Effector CD8-positive, alpha-beta T cell (primary cell): Measurements from ENCODE around the gene KLHL29.

Source experiments
- DNase-seq: peaks from one replicate; lab custom pipeline; 2025; lab: John Stamatoyannopoulos, UW

KLHL29 gene

DNA sequence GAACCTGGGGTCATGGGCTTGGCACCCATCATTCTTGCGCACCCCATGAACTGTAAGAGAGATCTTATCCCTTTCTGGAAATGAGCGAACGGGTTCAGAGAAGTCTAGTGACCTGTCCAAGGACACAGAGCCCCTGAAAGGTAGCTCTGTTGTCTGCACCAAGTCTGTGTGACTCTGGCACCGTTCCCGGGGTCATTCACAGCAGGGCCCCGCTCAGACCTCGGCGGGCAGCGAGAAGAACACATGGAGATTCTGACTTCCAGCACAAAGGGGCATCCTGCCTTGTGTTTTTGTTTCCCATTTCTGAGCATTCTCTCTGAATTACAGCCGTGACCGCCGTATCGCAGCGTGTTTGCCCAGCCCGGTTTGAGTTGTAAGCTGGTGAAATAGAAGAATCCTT is 231.7 kb downstream of the KLHL29 start:
- DNase-seq, result no peak

DNA sequence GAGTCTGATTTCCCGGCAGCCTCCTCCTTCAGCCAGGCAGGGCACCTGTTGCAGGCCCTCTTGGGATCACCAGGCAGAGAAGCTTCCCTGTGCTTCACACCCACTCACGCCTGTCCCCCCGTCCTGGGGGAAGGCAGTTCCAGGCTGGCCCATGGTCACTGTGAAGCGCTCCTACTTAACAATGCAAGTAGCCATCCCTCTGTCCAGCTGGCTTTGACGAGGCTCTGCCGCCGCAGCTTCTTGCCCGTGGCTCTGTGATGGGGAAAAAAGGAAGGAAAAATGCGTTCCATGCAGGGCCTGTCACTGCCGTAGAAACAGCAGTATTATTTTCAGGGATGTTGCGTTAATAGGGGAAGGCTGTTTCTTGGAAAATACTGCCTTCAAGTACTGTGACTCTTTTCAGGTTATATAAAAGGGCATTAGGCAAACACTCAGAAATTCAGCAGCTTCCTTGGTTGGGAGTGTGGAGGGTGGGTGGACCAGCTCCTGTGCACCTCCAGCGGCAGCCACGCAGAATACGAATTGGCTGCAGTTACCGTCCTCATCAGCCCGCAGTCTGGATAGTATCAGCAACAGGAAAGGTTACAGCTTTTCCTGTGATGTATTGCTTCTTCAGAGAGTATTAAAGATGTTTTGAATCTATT is 232.3 kb downstream of the KLHL29 start:
- DNase-seq, result no peak

GRCh38 chr2:23617811-23618215 is 232.8 kb downstream of the KLHL29 start:
- DNase-seq, result no peak

DNA sequence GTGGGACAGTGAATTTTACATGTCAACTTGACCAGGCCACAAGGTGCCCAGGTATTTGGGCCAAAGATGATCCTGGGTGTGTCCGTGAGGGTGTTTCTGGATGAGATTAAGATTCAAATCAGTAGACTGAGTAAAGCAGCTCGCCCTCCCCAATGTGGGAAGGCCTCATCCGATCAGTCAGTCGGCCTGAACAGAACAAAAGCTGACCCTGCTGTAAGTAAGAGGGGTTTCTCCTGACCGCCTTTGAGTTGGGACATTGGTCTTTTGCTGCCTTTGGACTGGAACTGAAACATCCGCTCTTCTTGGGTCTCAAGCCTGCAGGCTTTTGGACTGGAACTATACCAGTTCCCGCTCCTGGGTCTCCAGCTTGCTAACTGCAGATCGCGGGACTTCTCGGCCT is 233.3 kb downstream of the KLHL29 start:
- no peak for DNase-seq

- DNase-seq, result no peak
Observed at GRCh38 chr2:23618794-23619530, 234.0 kb downstream of the KLHL29 start.

DNA sequence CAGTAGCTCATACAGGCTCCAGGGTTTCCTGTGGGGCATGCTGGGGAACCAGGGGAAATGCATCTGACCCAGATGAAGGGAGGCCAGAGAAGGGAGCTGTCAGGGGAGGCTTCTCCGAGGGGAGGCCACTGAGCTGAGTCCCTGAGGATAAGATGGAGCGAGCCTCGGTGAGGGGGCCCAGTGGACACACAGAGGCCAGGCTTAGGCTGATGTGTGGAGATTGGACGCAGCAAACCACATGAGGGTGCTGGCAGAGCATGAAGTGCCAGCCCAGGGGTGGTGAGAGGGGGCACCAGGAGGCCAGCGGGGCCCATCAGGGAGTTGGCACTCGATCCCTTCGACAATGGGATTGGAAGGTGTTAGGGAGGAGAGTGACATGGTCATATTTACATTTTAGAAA is 235.0 kb downstream of the KLHL29 start:
- DNase-seq, result no peak

DNA sequence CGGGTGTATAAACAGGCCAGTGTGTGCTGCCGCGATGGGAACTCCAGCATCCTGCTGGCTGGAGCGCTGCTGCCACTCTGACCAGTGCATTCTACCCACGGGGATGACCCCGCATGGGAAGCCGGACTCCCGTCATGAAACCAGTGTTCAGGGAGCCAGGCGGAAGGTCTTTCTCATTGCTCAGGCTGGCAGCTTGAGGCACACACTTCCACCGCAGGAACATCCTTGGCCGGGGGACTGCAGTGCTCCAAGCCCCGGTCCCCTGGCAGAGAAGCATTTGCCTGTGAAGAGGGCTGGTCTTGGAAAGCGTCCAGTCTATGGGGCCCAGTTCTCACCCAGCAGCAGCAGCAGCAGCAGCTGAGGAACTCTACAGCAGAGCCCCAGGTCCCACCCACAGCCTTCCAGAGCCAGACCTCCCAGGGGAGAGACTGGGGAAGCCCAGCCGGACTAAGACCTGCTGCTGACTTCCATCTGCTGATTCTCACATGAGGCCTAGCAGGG is 235.9 kb downstream of the KLHL29 start:
- DNase-seq, result no peak

- DNase-seq, result no peak
Observed at GRCh38 chr2:23621616-23622015, 236.6 kb downstream of the KLHL29 start.

DNA sequence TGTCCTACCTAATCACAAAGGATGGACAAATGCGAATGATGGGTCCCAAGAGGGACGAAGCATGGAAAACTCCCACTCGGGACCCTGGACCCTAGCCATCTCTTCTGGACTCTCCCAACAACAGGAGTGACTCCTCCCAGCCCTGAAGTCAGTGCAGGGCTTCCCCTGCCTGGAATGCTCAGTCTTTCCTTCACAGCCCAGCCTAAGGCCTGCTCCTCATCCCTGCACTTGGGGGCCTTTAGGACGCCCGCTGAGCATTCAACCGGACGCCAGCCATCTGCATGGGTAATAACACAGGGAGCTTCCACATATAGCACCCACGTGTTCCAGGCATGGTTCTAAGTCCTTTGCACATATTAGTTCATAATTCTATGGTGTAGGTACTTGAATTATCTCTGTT is 237.5 kb downstream of the KLHL29 start:
- no peak for DNase-seq

DNA sequence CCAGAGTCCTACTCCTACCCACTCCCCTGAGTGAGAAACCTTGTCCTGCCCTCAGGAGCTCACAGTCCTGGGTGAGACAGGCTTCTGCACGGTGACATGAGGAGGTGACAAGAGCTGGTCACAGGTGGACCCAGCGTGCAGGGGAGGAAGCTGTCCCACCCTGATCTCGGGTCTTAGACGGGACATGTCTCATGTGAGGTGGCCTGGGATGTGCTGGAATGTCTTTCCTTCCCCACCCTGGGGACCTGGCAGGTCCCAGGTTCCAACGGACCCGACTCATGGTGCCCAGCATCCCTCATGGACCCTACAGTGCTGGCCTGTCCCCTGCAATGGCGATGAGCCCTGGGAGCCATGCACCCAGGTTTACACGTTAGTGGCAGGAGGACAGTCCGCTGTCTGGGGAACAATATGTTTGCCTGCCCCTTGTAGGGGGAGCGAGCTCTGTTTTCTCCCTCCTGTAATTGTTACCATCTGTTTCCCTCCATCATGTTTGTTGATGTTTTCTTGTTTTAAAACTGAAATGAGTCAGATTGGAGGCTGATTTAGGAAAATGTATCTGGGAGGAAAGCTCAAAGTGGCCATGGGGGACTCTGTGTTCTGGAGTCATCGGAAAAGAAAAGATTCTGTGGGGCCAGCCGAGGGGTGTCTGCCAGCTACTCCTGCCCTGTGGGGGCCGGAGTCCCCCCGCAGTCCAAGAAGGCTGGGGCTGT is 238.1 kb downstream of the KLHL29 start:
- DNase-seq, result no peak

DNA sequence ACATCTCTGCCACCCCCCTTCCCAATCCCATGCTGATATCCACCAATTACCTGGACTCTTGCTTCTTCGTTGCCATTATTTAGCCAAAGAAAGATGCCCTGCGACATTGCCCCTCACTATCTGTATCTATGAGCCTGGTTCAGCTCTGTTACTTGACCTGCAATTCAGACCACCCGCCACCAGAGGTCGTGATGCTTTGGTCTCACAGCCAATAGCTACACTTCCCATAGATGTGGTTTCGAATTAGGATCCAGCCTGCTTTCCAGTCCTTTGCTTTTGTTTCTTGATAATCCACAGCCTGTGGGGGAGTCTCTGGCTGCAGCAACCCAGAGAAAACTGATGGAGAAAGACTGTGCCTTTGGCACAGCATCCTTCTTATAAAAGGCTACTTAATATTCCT is 239.4 kb downstream of the KLHL29 start:
- no peak for DNase-seq

GRCh38 chr2:23624915-23625314 is 239.9 kb downstream of the KLHL29 start:
- DNase-seq, result no peak

- no peak for DNase-seq
Observed at GRCh38 chr2:23625726-23626125, 240.7 kb downstream of the KLHL29 start.

- no peak for DNase-seq
Observed at GRCh38 chr2:23626701-23627230, 241.8 kb downstream of the KLHL29 start.

DNA sequence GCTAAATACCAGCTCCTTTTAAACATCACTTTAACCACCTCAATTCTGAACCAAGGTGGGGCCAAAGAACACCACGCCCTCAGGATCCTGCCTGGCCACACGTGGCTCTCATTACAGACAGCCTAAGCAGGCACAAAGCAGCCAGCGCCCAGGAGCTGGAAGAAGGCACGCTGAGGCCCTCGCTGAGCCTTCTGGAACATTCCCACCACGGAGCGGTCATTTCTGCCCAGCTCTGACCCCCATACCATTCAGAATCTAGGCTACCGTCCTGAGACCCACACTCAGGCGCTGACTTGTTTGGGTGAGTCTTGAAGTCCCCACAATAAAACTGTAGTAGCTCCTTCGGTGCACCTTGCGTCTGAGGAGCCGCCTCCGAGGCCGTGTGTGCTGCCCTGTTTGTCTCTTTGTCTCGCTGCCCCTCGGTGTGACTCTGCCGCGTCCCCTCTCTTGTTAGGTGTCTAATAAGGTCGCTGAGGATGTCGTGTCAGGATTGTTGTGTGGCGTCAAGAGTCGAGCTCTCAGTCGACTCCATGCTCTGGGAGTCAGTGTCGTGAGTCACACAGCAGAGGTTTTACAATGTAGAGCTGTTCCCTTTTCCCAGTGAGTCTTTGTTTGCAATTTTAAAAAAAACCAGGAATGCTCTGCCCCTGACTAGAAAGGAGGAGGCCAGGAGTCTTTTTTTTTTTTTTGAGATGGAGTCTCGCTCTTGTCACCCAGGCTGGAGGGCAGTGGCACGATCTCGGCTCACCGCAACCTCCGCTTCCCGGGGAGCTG is 242.4 kb downstream of the KLHL29 start:
- no peak for DNase-seq

DNA sequence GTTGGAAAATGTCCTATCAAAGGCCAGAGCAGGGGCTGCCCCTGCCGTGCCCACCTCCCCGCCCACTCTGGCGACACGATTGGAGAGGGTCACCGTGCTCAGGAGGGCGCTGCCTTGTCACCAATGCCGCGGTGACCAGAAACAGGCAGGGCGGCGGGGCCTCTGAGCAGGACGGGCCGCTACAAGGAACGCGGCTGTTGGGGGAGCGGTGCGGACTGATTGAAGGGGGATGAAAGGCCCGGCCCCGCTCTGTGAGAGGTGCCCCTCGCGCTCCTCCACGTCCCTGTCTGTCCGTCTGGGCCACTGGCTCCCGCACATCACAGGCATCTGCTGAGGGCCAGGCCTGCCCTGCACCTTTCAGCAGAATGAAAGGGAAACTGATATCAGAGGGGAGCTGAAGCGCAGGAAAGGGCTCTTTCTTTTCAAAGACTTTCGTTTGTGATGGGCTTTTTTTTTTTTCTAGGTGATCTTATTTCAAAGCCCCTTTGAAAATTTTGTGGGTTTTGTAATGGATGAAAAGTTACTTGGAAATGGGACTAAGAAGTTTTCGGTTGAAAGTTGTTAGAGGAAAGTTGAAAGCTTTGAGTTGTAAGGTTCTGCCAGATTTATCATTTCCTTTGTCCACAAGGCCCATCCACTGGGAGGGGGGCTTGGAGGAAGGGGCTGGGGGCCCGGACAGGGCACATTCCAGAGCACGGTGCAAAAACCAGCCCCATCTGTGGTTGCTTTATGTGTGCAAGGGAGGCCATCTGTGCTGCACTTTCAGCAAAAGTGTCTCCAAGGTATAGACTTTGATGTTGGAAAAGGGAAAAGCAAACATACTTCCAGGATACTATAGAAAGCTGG is 244.2 kb downstream of the KLHL29 start:
- DNase-seq, result no peak

- DNase-seq, result no peak
Observed at GRCh38 chr2:23629772-23630480, 244.9 kb downstream of the KLHL29 start.

DNA sequence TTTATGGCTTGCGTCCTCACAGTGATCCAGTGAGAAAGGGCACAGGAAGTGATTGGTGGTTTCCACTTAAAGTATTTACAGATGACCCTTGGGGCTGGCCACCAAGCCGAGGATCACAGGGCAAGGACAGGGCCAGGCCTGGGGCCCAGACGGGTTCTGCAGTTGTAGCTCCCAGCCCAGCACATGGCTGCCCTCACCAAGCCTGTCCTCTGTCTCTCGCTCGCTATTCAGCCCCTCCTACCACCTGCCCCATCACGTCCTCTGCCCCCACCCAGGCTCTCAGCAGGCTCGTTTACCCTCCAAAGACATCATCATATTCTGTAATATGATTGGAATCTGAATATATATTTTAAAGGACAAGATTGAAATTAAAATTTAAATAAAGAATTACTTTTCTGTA is 246.0 kb downstream of the KLHL29 start:
- DNase-seq, result no peak

DNA sequence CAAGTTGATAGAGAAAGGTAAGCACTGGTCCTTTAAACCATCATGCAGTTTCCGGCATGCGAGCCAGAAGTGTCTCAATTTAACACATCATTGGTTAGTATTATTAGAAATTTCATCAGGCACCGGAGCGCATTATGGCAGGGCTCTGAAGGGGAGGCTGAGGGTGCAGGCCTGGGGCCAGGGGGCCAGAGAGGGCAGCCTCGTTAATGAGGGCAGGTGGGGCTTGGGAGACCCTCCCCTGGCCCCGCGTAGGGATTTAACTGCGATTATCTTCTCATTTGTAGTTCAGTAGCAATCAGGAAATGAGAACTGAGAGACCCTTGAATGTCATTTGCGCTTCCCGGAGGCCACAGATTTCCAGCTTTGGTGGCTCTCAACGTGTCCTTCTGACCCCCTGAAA is 246.4 kb downstream of the KLHL29 start:
- DNase-seq, result no peak

DNA sequence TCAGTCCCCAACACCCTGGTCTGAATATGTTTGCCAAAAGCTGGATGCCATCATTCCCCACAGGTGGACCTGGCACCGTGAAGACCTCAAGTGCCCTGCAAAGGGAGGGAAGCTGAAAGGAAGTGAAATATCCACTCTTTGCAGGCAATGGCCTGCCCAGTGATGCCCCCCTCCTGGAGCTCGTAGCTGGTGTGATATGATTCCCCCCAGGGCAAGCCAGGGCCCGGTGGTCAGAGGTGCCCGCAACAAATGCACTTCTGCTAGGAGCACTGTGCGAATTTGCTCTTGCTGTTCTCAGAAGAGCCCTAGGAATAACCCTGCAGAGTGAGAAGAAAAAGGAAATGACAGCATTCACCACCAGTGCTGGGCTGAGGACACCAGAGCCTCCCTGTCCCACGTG is 247.4 kb downstream of the KLHL29 start:
- DNase-seq, result no peak
